CD14-positive monocyte (primary cell): ENCODE data around the gene DGUOK. TPM values are rescaled to one million over a fixed set of nuclear protein-coding genes. Genes with fewer than 3 reads are reported as not detected.

Source experiments
- DNase-seq, 3 donors: peaks; one replicate each; pipeline ENCODE4 v3.0.0-alpha.2; 2011 to 2022
- H2AFZ ChIP-seq: 2 replicates; pipeline ENCODE4 v1.6.0; 2012; ENCODE audit warnings: mild to moderate bottlenecking, low read depth, low read length, inconsistent platforms; ENCODE audit not compliant: insufficient read depth, poor library complexity, severe bottlenecking
- H3K27ac ChIP-seq, 2 donors: 1 replicate in 1 of 2; 2 replicates in 1 of 2; pipeline ENCODE4 v1.5.1; 2012 to 2013; ENCODE audit warnings: low read length in 2 of 2, control low read depth in 1 of 2, inconsistent platforms in 1 of 2, low read depth in 1 of 2, mild to moderate bottlenecking in 1 of 2
- H3K27me3 ChIP-seq, 2 donors: one replicate each; pipeline versions ENCODE4 v1.6.0 to v1.6.1; 2011 to 2013; ENCODE audit warnings: low read length in 2 of 2; ENCODE audit not compliant: control insufficient read depth in 2 of 2, insufficient read depth in 2 of 2
- H3K36me3 ChIP-seq, 2 donors: replicated peaks in 1 of 2; 1 replicate in 1 of 2; 2 replicates in 1 of 2; pipeline versions ENCODE4 v1.5.1 to v1.6.1; 2012 to 2013; ENCODE audit warnings: low read length in 2 of 2, control low read depth in 1 of 2, inconsistent platforms in 1 of 2, mild to moderate bottlenecking in 1 of 2; ENCODE audit not compliant: insufficient read depth in 2 of 2, control insufficient read depth in 1 of 2
- H3K4me1 ChIP-seq, 2 donors: 1 replicate in 1 of 2; 2 replicates in 1 of 2; pipeline versions ENCODE4 v1.5.1 to v1.6.1; 2012 to 2013; ENCODE audit warnings: low read length in 2 of 2, control low read depth in 1 of 2, inconsistent platforms in 1 of 2, mild to moderate bottlenecking in 1 of 2, moderate library complexity in 1 of 2; ENCODE audit not compliant: insufficient read depth in 2 of 2, control insufficient read depth in 1 of 2
- H3K4me2 ChIP-seq: replicated peaks from 2 replicates; pipeline ENCODE3; 2012; ENCODE audit warnings: low read length, moderate library complexity, mild to moderate bottlenecking; ENCODE audit not compliant: poor library complexity, severe bottlenecking; ENCODE audit errors: extremely low read depth
- H3K4me3 ChIP-seq, 3 experiments: fragments of 200-600 bp in 1 of 3; sonication (generic) in 1 of 3; replicated peaks in 1 of 3; 1 replicate in 2 of 3; 2 replicates in 1 of 3; pipeline ENCODE4 v1.5.1; 2011 to 2013; ENCODE audit warnings: low read length in 3 of 3, mild to moderate bottlenecking in 3 of 3, control low read depth in 2 of 3, low read depth in 2 of 3, inconsistent platforms in 1 of 3, moderate library complexity in 1 of 3
- H3K79me2 ChIP-seq: 2 replicates; pipeline ENCODE4 v1.6.0; 2012; ENCODE audit warnings: mild to moderate bottlenecking, control low read depth, inconsistent platforms, low read length, moderate library complexity; ENCODE audit not compliant: insufficient read depth
- H3K9ac ChIP-seq: 2 replicates; pipeline ENCODE4 v1.6.0; 2017; ENCODE audit warnings: low read length, mild to moderate bottlenecking; ENCODE audit not compliant: insufficient read depth, poor library complexity, severe bottlenecking
- H3K9me3 ChIP-seq, 2 donors: replicated peaks in 1 of 2; 1 replicate in 1 of 2; 2 replicates in 1 of 2; pipeline versions ENCODE4 v1.5.1 to v1.6.1; 2012 to 2013; ENCODE audit warnings: low read length in 2 of 2, control low read depth in 1 of 2; ENCODE audit not compliant: control insufficient read depth in 1 of 2, insufficient read depth in 1 of 2
- H4K20me1 ChIP-seq: 2 replicates; pipeline ENCODE4 v1.6.0; 2012; ENCODE audit warnings: mild to moderate bottlenecking, low read length, control low read depth, moderate library complexity; ENCODE audit not compliant: insufficient read depth
- H3K27ac Mint-ChIP-seq, 7 donors: one replicate each; pipeline ENCODE4 v1.8.0; 2020; ENCODE audit warnings: mild to moderate bottlenecking in 7 of 7, mixed read lengths in 7 of 7, moderate library complexity in 6 of 7, inconsistent platforms in 2 of 7
- H3K27me3 Mint-ChIP-seq, 3 donors: one replicate each; pipeline ENCODE4 v1.8.0; 2021 to 2022; ENCODE audit warnings: low read depth in 3 of 3, mild to moderate bottlenecking in 3 of 3, mixed read lengths in 3 of 3, moderate library complexity in 3 of 3, inconsistent platforms in 1 of 3
- H3K36me3 Mint-ChIP-seq, 2 donors: one replicate each; pipeline ENCODE4 v1.8.0; 2020; ENCODE audit warnings: mixed read lengths in 2 of 2, inconsistent platforms in 1 of 2, mild to moderate bottlenecking in 1 of 2
- H3K4me1 Mint-ChIP-seq: one replicate; pipeline ENCODE4 v1.8.0; 2020; ENCODE audit warnings: mild to moderate bottlenecking, mixed read lengths
- H3K4me3 Mint-ChIP-seq, 2 donors: one replicate each; pipeline ENCODE4 v1.8.0; 2020; ENCODE audit warnings: mild to moderate bottlenecking in 2 of 2, mixed read lengths in 2 of 2, moderate library complexity in 1 of 2
- H3K9me3 Mint-ChIP-seq, 7 donors: one replicate each; pipeline ENCODE4 v1.8.0; 2020 to 2022; ENCODE audit warnings: mixed read lengths in 7 of 7, mild to moderate bottlenecking in 6 of 7, moderate library complexity in 6 of 7, inconsistent platforms in 2 of 7
- WGBS: methylation state at CpG from one replicate; pipeline ENCODE4 v1.1.5; 2013; ENCODE audit warnings: missing lambda C conversion rate; ENCODE audit not compliant: insufficient coverage; 5-methylcytosine and 5-hydroxymethylcytosine counted together
- intact Hi-C, 2 donors: fragments of 100-400 bp; cut with micrococcal nuclease; formaldehyde crosslinking; loops; one replicate each; pipeline versions ENCODE4 v1.15.0 to v1.15.1; 2023
- polyA plus RNA-seq, 3 donors: library from polyadenylated mRNA; depleted of rRNA in 1 of 3; unstranded in 2 of 3; stranded (reverse) in 1 of 3; fragments of 300-500 nt in 2 of 3; fragments of >200 nt in 1 of 3; fragmentation: Illumina TruSeq in 2 of 3; gene quantifications; 1 replicate in 2 of 3; 2 replicates in 1 of 3; pipeline ENCODE4 v1.2.3, GENCODE V29; 2012 to 2021
- TF ChIP-seq, protein P1 (sequence below): fragments of 200-600 bp; IDR thresholded peaks from one replicate; pipeline ENCODE4 v1.8.0; 2022; ENCODE audit warnings: antibody characterized with exemption, mild to moderate bottlenecking

Gene DGUOK
- polyA plus RNA-seq, 3 donors: 62.9 to 129 (median 123) TPM

DNA sequence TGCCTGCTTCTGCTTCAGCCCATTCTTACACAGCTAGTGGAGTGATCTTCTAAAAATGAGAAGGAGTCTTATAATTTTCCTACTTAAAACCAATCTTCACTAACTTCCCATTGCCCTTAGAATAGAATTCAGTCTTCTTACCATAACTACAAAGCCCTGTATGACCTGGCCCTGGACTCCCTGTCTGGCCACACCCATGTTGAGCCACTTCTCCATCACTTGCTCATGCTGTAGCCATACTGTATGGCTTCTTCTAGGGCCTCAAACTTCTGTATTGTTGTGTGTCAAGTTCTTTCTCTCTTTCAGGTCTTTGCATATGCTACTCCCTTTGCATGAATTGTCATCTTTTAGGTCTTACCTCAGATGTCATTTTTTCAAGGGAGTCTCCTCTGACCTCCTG lies 11.2 kb downstream of the DGUOK start:
- H3K79me2 ChIP-seq: peaks cover 95% of the 10 kb centered on the region
- TF ChIP-seq, protein P1, sequence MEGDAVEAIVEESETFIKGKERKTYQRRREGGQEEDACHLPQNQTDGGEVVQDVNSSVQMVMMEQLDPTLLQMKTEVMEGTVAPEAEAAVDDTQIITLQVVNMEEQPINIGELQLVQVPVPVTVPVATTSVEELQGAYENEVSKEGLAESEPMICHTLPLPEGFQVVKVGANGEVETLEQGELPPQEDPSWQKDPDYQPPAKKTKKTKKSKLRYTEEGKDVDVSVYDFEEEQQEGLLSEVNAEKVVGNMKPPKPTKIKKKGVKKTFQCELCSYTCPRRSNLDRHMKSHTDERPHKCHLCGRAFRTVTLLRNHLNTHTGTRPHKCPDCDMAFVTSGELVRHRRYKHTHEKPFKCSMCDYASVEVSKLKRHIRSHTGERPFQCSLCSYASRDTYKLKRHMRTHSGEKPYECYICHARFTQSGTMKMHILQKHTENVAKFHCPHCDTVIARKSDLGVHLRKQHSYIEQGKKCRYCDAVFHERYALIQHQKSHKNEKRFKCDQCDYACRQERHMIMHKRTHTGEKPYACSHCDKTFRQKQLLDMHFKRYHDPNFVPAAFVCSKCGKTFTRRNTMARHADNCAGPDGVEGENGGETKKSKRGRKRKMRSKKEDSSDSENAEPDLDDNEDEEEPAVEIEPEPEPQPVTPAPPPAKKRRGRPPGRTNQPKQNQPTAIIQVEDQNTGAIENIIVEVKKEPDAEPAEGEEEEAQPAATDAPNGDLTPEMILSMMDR: no peak
- H3K4me2 ChIP-seq: no peak overlapping the region
- H3K27me3 ChIP-seq: no peaks in the 10 kb centered on the region
- H3K9me3 Mint-ChIP-seq: no peaks in the 10 kb centered on the region
- H3K27me3 Mint-ChIP-seq: no peaks in the 10 kb centered on the region
- peak; percentile 37 to 60 (median 57) for DNase-seq
- no peak overlapping the region for H3K4me3 Mint-ChIP-seq
- H3K27ac Mint-ChIP-seq: peak overlapping the region in 5 of 7 donors; percentile 51 to 76 (median 68)
- peaks cover 34% of the 10 kb centered on the region for H3K4me1 Mint-ChIP-seq
- intact Hi-C loops: no loop called here
- peak overlapping the region in 1 of 2 donors; percentile 66 for H3K27ac ChIP-seq
- H3K9me3 ChIP-seq: no peaks in the 10 kb centered on the region
- H2AFZ ChIP-seq: no peak overlapping the region
- H4K20me1 ChIP-seq: peaks cover 75% of the 10 kb centered on the region
- H3K9ac ChIP-seq: no peak overlapping the region
- no peak overlapping the region for H3K4me3 ChIP-seq
- H3K36me3 Mint-ChIP-seq: peaks cover 53 to 71% of the 10 kb centered on the region in 2 donors
- H3K36me3 ChIP-seq: peaks cover 18 to 62% of the 10 kb centered on the region in 2 donors
- peaks cover 24 to 34% of the 10 kb centered on the region in 2 donors for H3K4me1 ChIP-seq

DNA sequence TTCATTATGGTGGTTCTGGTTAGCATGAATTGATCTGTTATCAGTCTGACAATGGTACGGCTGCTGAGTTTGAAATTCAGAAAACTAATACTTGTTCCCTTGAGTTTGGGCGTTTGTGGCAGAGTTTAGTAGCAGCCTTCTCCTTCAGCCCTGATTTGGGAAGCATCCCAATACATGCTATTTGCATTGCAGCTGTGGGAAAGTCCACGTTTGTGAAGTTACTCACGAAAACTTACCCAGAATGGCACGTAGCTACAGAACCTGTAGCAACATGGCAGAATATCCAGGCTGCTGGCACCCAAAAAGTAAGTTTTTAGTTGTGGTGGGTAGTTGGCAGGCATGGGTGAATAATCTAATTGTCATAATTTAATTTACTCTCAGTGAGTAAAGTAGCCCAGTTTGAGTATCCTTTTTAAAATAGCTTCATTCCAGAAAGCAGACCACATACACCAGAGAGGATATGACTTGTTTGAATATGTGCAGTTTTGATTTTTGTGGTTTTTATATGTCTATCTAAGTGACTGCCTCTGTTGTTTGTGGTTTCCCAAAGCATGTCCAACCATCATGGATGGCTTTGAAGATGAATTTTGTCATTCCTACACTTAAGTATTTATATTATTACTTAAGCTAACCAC lies 12.2 kb downstream of the DGUOK start:
- no peak overlapping the region for H3K4me3 ChIP-seq
- H4K20me1 ChIP-seq: peaks cover 75% of the 10 kb centered on the region
- Mint-ChIP-seq H3K9me3 (no peaks in the 10 kb centered on the region), H3K27me3 (no peaks in the 10 kb centered on the region), H3K4me3 (no peak overlapping the region), H3K27ac (no peak overlapping the region), H3K36me3 (peaks cover 50 to 70% of the 10 kb centered on the region in 2 donors), H3K4me1 (peaks cover 28% of the 10 kb centered on the region)
- intact Hi-C loops: no loop called here
- H3K27me3 ChIP-seq: no peaks in the 10 kb centered on the region
- 100% methylated on average over 1 of the region's 5 CpGs for WGBS
- no peak overlapping the region for H3K4me2 ChIP-seq
- H3K27ac ChIP-seq: no peak overlapping the region
- no peak for DNase-seq
- H3K4me1 ChIP-seq: peaks cover 24 to 34% of the 10 kb centered on the region in 2 donors
- H3K9ac ChIP-seq: no peak overlapping the region
- TF ChIP-seq, protein P1: no peak
- H3K79me2 ChIP-seq: peaks cover 95% of the 10 kb centered on the region
- peaks cover 16 to 62% of the 10 kb centered on the region in 2 donors for H3K36me3 ChIP-seq
- no peaks in the 10 kb centered on the region for H3K9me3 ChIP-seq
- H2AFZ ChIP-seq: no peak overlapping the region
